NCI-H1417 treated with DMSO at 0.1 percent for 48 hours (cell line): ENCODE measurements around the gene TMPRSS12.
"Not testable (repeated sequence)": the region's sequence is repeated elsewhere in the genome, so short reads cannot be mapped to it uniquely, and the experiment has no call there.

ENCODE experiments used
- DNase-seq: peaks from one replicate; lab custom pipeline; 2025; lab: John Stamatoyannopoulos, UW

The TMPRSS12 gene

GRCh38 chr12:50859621-50860310 is 17.0 kb downstream of the TMPRSS12 start:
- DNase-seq = no peak

GRCh38 chr12:50862316-50862715 is 19.6 kb downstream of the TMPRSS12 start:
- no peak for DNase-seq

GRCh38 chr12:50865266-50865665 is 22.5 kb downstream of the TMPRSS12 start:
- DNase-seq = no peak

GRCh38 chr12:50868881-50869280 is 26.2 kb downstream of the TMPRSS12 start:
- not testable (repeated sequence) for DNase-seq

DNA sequence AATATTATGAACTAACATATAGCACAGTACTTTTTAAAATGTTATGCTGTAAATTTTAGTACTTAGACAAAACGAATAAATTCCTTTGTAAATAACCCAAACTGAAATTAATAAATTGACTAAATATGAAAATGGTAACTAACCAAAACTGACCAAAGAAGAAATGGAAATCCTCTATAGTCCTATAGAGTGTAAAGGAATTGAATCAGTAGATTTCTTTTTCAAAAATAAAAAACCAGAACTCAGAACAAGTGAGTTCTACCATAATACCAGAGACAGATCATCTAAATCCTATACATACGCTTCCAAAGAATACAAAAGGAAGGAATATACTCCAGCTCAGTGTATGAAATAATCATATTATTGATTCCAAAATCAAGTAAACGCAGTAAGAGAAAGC is 39.8 kb downstream of the TMPRSS12 start:
- no peak for DNase-seq

DNA sequence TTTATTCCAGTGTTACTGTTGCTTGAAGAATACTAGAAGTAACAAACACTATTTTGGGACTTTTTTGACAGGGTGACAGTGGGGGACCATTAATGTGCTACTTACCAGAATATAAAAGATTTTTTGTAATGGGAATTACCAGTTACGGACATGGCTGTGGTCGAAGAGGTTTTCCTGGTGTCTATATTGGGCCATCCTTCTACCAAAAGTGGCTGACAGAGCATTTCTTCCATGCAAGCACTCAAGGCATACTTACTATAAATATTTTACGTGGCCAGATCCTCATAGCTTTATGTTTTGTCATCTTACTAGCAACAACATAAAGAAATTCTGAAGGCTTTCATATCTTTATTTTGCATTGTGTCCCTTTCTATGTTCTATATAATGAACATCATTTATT is 44.5 kb downstream of the TMPRSS12 start:
- no peak for DNase-seq

DNA sequence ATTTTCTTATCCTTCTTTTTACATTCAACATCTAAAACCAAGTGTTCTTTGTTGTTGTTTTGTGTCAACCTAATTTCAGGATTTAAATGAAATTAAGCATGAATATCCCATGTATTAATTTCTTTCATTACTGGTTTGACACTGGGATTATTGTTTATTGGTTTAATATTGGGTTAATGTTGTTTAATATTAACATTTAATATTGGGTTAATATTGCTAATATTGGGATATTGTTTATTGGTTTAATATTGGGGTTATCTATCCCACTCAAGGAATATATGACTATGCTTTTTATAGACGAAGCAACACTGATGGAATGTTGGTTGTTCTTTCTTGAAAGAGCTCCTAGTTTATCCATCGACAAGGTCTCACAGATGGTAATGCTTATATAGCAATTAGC is 45.9 kb downstream of the TMPRSS12 start:
- no peak for DNase-seq

GRCh38 chr12:50894241-50894640 is 51.5 kb downstream of the TMPRSS12 start:
- DNase-seq = no peak

- DNase-seq = no peak
These were observed 59.0 kb downstream of the TMPRSS12 start for GRCh38 chr12:50901685-50902113.

DNA sequence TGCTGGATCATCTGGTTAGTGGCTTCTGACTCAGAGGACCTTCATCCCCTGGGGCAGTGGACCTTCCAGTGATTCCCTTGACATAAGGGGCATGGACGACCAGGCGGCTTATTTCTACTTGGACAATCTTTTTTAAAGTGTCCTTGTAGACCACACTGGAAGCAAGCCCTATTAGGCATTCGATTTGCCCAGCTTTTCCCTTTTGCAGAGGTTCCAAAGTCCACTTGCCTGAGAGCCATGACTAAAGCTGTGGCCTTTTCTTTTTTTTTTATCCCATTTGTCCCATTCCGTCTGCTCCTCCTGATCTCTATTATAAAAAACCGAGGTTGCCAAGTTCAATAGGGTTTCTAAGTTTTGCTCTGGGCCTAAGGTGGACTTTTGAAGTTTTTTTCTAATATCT is 65.8 kb downstream of the TMPRSS12 start:
- not testable (repeated sequence) for DNase-seq

DNA sequence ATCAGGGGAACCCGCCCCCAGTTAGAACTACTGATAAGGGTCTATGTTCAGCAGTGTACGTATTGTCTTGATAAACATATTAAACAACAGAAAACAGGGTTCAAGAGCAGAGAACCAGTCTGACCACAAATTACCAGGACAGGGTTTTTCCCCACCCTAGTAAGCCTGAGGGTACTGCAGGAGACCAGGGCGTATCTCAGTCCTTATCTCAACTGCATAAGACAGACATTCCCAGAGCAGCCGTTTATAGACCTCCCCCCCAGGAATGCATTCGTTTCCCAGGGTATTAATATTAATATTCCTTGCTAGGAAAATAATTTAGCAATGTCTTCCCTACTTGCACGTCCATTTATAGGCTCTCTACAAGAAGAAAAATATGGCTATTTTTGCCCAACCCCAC is 69.6 kb downstream of the TMPRSS12 start:
- DNase-seq = not testable (repeated sequence)

DNA sequence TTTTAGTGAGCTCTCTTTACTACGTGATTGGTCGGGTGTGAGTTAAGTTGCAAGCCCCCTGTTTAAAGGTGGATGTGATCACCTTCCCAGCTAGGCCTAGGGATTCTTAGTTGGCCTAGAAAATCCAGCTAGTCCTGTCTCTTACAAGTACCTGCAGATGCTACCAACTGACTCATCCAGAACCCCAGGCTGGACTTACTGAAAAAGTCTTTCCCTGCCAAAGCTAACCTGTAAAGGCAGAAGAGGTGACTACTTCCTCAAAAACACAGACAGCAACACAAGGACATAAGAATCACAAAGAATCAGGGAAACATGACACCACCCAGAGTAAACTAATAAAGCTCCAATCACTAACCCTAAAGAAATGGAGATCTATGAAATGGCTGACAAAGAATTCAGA is 70.5 kb downstream of the TMPRSS12 start:
- no peak for DNase-seq

- no peak for DNase-seq
These were observed 72.3 kb downstream of the TMPRSS12 start for GRCh38 chr12:50914872-50915484.

- DNase-seq = no peak
These were observed 73.6 kb downstream of the TMPRSS12 start for GRCh38 chr12:50916292-50916691.

- no peak for DNase-seq
These were observed 76.0 kb downstream of the TMPRSS12 start for GRCh38 chr12:50918584-50919316.

DNA sequence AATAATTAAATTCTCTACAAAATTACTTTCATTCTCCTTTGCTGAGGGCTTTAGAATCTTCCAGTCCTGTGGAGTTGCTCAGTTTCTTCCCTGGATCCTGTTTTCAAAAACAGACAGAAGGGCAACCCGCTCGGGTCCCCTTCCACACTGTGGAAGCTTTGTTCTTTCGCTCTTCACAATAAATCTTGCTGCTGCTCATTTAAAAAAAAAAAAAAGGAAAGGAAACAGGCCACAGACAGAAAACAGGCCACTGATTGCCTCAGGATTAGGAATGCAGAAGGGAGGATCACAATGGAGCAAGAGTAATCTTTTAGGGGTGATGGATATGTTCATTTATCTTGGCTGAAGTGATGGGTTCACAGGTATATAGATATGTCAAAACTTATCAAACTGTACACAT is 80.1 kb downstream of the TMPRSS12 start:
- DNase-seq = no peak

DNA sequence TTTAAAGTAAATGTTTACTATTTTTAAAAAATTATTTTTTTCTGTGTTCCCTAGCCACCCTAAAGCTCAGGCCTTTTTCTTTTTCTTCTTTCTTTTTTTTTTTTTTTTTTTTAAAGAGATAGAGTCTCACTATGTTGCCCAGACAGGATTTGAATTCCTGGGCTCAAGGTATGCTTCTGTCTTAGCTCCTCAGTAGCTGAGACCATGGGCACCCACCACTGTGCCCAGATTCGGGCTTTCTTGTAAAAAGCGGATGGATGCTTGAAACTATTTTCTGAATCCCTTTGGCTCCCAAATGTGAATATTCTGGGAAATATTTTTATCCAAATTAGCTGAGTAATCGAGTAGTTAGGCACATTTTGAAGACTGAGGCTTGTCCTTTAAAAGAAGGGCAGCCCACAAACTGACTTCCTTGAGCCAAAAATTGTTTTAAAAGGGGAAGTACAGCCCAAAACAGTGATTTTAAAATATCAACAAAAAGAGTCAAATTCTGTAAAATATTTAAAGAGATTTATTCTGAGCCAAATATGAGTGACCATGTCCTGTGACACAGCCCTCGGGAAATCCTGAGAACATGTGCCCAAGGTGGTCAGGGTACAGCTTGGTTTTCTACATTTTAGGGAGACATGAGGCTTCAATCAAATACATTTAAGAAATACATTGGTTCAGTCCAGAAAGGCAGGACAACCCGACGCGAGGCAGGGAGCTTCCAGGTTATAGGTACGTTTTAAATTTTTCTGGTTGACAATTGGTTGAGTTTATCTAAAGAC is 80.8 kb downstream of the TMPRSS12 start:
- DNase-seq = no peak

DNA sequence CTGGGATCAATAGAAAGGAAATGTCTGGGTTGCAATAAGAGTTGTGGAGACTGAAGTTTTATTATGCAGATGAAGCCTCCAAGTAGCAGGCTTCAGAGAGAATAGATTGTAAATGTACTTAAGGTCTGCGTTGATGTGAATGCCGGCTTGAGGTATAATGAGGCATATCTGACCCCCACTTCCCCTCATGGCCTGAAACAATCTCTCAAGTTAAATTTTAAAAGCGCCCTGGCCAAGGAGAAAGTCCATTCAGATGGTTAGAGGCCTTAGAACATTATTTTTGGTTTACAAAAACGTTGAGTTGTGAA is 81.4 kb downstream of the TMPRSS12 start:
- DNase-seq = no peak

DNA sequence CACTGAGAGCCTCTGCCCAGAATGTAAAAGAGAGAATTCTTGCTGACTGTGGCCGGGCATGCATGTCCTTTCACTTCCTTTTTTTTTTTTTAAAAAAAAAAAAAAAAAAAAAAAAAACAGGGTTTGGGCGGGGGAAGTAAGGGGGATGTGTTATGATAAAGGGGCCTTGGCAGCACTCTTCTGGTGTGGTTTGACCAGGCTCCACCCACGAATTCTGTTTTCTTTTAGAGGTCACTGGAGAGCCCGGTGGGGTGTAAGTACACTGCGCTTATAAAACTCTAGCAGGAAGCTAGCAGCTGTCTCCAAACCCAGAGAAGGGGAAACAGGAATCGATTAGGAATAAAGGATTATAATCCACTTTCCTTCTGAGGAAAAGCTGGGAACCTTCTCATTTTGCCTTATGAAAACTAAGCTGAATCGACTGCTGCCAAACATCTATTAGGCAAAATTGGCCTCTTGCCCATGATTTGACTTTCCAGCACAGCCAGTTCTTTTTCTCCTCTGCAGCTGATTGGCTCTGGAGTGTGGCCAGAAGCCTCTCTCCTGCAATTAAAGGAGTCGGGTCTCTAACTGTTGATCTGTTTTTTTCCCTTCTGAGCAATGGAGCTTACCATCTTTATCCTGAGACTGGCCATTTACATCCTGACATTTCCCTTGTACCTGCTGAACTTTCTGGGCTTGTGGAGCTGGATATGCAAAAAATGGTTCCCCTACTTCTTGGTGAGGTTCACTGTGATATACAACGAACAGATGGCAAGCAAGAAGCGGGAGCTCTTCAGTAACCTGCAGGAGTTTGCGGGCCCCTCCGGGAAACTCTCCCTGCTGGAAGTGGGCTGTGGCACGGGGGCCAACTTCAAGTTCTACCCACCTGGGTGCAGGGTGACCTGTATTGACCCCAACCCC is 82.0 kb downstream of the TMPRSS12 start:
- DNase-seq = peak; percentile 87

DNA sequence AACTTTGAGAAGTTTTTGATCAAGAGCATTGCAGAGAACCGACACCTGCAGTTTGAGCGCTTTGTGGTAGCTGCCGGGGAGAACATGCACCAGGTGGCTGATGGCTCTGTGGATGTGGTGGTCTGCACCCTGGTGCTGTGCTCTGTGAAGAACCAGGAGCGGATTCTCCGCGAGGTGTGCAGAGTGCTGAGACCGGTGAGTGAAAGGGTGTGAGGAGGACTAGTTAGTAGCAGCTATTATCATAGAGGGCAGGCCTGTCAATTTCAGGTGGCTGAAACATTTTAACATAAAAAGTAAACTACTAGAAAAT is 82.6 kb downstream of the TMPRSS12 start:
- no peak for DNase-seq

- no peak for DNase-seq
These were observed 83.2 kb downstream of the TMPRSS12 start for GRCh38 chr12:50925920-50926319.

- no peak for DNase-seq
These were observed 83.7 kb downstream of the TMPRSS12 start for GRCh38 chr12:50926415-50926814.
